Spinal cord (tissue), 10 donors: ENCODE results near the gene MAPKBP1. TPM values are rescaled to one million over a fixed set of nuclear protein-coding genes. Genes with fewer than 3 reads are reported as not detected.
A peak's percentile ranks its signal among the peaks of the same experiment; 100 is the strongest.

Experiments used
- DNase-seq, 6 donors: peaks; one replicate each; pipeline versions ENCODE4 v3.0.0 to v3.0.0-alpha.2; 2013 to 2015; ENCODE audit warnings: low spot score in 6 of 6, low read depth in 4 of 6
- H3K27ac ChIP-seq: one replicate; pipeline ENCODE4 v1.5.1; 2013; ENCODE audit warnings: low read depth, low read length, control low read depth
- H3K27me3 ChIP-seq: one replicate; pipeline ENCODE4 v1.6.1; 2013; ENCODE audit warnings: low read length; ENCODE audit not compliant: control insufficient read depth, insufficient read depth
- H3K36me3 ChIP-seq: one replicate; pipeline ENCODE4 v1.6.1; 2013; ENCODE audit warnings: low read length; ENCODE audit not compliant: control insufficient read depth, insufficient read depth
- H3K4me1 ChIP-seq: one replicate; pipeline ENCODE4 v1.6.1; 2013; ENCODE audit warnings: low read length; ENCODE audit not compliant: control insufficient read depth, insufficient read depth
- H3K4me3 ChIP-seq: one replicate; pipeline ENCODE4 v1.5.1; 2013; ENCODE audit warnings: low read depth, low read length, control low read depth
- H3K9me3 ChIP-seq: one replicate; pipeline ENCODE4 v1.6.1; 2013; ENCODE audit warnings: low read length; ENCODE audit not compliant: control insufficient read depth, insufficient read depth
- WGBS: methylation state at CpG from one replicate; pipeline ENCODE4 v1.1.5; 2013; ENCODE audit warnings: missing lambda C conversion rate; ENCODE audit not compliant: insufficient coverage; 5-methylcytosine and 5-hydroxymethylcytosine counted together
- polyA plus RNA-seq, 2 donors: library from polyadenylated mRNA; unstranded; fragments of 120-200 nt; gene quantifications; one replicate each; pipeline ENCODE4 v1.2.1, GENCODE V29; 2013; ENCODE audit not compliant: insufficient read length in 2 of 2
- total RNA-seq, 2 donors: library from RNA; depleted of rRNA in 1 of 2; stranded (reverse); fragments of 120-200 nt in 1 of 2; fragments of >200 nt in 1 of 2; gene quantifications; one replicate each; pipeline versions ENCODE4 v1.2.3 to v1.2.4, GENCODE V29; 2013 to 2014
- donor health status: healthy.

MAPKBP1 gene
- total and polyA plus RNA-seq, 4 donors, result 27.1 to 52.6 (median 31.8) TPM

DNA sequence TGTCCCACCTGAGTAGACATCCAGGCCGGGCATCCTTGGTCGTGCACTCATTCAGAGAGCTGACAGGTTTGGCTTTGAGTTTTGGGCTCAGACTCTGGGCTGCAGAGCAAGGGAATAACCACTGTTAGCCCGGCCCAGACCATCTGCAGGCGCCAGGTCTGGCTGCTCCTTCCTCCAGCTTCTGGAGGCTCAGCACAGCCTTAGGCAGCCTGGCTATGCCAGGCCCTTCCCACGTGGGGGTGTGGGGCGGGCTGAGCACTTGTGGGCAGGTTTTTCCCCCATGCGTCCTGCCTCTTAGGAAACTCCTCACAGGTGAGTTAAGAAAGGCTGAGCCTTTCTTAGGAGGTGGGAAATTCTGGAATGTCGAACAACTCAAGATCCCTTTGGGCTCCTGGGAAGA is 75.6 kb downstream of the MAPKBP1 start:
- no peak for DNase-seq
- peaks cover 36% of the 10 kb centered on the region for H3K4me1 ChIP-seq
- no peak overlapping the region for H3K27ac ChIP-seq
- 81% methylated on average over 6 of the region's 8 CpGs for WGBS
- no peaks in the 10 kb centered on the region for H3K9me3 ChIP-seq
- H3K4me3 ChIP-seq, result no peak overlapping the region
- H3K36me3 ChIP-seq, result peaks cover 60% of the 10 kb centered on the region
- no peaks in the 10 kb centered on the region for H3K27me3 ChIP-seq

DNA sequence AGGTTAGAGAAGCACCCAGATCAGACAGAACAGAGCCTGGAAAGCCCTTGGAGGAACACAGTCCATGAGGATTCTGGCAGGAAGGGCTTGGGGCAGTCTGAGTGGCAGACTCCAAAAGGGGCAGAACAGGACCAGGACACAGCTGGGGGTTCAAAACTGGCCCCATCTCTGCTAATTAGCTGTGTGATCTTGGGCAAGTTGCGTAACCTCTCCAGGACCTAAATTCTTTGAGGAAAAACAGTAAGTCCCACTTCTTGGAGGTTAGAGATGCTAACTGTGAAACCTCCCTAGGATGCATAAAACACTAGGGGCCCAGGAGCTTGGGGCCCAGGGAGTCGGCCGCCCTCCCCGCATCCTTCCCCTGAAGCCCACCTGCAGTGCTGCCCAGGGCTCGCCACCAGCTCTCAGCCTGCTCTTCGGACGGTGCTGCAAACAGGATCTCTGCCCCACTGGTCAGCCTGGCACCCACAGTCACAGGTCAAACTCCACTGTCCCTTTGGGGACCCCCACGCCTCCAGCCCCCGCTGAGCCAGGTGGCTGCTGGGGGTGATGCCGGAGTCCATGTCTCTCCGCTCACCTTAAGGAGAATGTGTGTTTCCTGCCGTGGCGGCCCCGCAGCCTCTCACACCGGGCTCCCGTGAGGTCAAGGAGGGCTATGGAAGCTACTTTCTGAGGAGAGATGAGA is 76.3 kb downstream of the MAPKBP1 start:
- peaks cover 52% of the 10 kb centered on the region for H3K36me3 ChIP-seq
- WGBS, result 80% methylated on average over 15 of the region's 16 CpGs
- H3K4me3 ChIP-seq, result no peak overlapping the region
- peaks cover 44% of the 10 kb centered on the region for H3K4me1 ChIP-seq
- H3K27me3 ChIP-seq, result no peaks in the 10 kb centered on the region
- no peaks in the 10 kb centered on the region for H3K9me3 ChIP-seq
- no peak for DNase-seq
- H3K27ac ChIP-seq, result no peak overlapping the region

- H3K4me1 ChIP-seq, result peaks cover 45% of the 10 kb centered on the region
- peaks cover 47% of the 10 kb centered on the region for H3K36me3 ChIP-seq
- WGBS, result 60% methylated on average over 11 of the region's 11 CpGs
- no peaks in the 10 kb centered on the region for H3K9me3 ChIP-seq
- no peak for DNase-seq
- H3K27me3 ChIP-seq, result no peaks in the 10 kb centered on the region
- no peak overlapping the region for H3K27ac ChIP-seq
- H3K4me3 ChIP-seq, result no peak overlapping the region
Measured at GRCh38 chr15:41851167-41851523, 76.9 kb downstream of the MAPKBP1 start.

DNA sequence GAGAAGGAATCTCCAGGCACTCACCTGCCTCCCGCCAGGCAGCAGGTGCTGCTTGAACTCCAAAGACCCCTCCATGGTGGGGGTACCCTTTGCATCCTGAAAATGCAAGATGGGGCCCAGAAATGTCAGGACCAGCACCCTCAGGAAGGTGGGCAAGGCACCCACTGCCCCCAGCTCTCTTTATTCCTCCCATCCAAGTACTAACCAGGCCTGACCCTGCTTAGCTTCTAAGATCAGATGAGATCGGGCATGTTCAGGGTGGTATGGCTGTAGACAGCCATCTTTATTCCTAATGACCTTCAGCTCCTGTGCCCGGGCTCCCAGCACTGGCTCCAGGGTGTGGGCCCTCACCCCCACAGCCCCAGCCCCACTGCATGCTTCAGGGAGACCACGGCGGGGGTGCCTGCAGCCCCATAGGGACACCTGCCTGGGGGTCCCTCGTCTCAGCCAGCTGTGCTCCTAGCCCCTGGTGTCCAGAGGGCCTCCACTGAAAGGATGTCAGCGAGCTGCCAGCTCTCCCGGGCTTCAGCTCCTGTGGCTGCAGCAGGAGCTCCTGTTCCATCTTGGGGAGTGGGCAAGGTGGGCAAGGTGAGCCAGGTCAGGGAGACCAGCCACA is 77.6 kb downstream of the MAPKBP1 start:
- 75% methylated on average over 8 of the region's 8 CpGs for WGBS
- H3K27me3 ChIP-seq, result no peaks in the 10 kb centered on the region
- peaks cover 45% of the 10 kb centered on the region for H3K4me1 ChIP-seq
- H3K27ac ChIP-seq, result no peak overlapping the region
- H3K9me3 ChIP-seq, result no peaks in the 10 kb centered on the region
- no peak for DNase-seq
- H3K4me3 ChIP-seq, result no peak overlapping the region
- H3K36me3 ChIP-seq, result peaks cover 39% of the 10 kb centered on the region

GRCh38 chr15:41852736-41853590 is 78.7 kb downstream of the MAPKBP1 start:
- Histone ChIP-seq H3K9me3 (no peaks in the 10 kb centered on the region), H3K4me3 (no peak overlapping the region), H3K36me3 (peaks cover 28% of the 10 kb centered on the region), H3K27me3 (no peaks in the 10 kb centered on the region), H3K27ac (no peak overlapping the region), H3K4me1 (peaks cover 45% of the 10 kb centered on the region)
- WGBS, result 62% methylated on average over 12 of the region's 17 CpGs
- DNase-seq, result no peak

DNA sequence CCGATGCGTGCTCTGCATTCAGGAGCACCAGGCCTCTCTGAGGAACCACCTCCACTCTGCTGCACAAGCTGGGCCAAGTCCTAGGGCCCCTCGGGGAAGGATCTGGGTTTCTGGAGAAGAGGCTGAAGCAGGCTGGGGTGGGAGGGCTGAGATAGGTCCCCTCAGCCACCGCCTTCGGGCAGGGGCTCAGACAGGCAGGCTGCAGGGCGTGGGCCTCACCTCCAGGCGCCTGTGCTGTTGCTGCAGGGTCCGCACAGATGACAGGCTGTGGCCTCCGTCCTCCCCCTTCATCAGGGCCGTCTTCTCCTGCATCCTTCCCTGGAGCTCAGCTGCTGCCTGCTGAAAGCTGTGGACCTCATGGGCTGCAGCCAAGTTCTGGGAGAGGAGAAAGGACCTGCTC is 79.5 kb downstream of the MAPKBP1 start:
- peak in 1 of 6 donors; percentile 29 for DNase-seq
- H3K9me3 ChIP-seq, result no peaks in the 10 kb centered on the region
- no peaks in the 10 kb centered on the region for H3K27me3 ChIP-seq
- H3K4me1 ChIP-seq, result peaks cover 43% of the 10 kb centered on the region
- H3K36me3 ChIP-seq, result peaks cover 20% of the 10 kb centered on the region
- no peak overlapping the region for H3K27ac ChIP-seq
- 63% methylated on average over 5 of the region's 10 CpGs for WGBS
- no peak overlapping the region for H3K4me3 ChIP-seq

- peaks cover 43% of the 10 kb centered on the region for H3K4me1 ChIP-seq
- H3K9me3 ChIP-seq, result no peaks in the 10 kb centered on the region
- H3K4me3 ChIP-seq, result no peak overlapping the region
- H3K27me3 ChIP-seq, result no peaks in the 10 kb centered on the region
- no peak for DNase-seq
- H3K27ac ChIP-seq, result no peak overlapping the region
- H3K36me3 ChIP-seq, result peaks cover 14% of the 10 kb centered on the region
- WGBS, result 95% methylated on average over 9 of the region's 9 CpGs
Measured at GRCh38 chr15:41854443-41854842, 80.2 kb downstream of the MAPKBP1 start.

- H3K4me1 ChIP-seq, result peaks cover 43% of the 10 kb centered on the region
- H3K27ac ChIP-seq, result no peak overlapping the region
- H3K36me3 ChIP-seq, result peaks cover 9% of the 10 kb centered on the region
- H3K4me3 ChIP-seq, result no peak overlapping the region
- peak in 1 of 6 donors; percentile 48 for DNase-seq
- 48% methylated on average over 27 of the region's 30 CpGs for WGBS
- no peaks in the 10 kb centered on the region for H3K27me3 ChIP-seq
- no peaks in the 10 kb centered on the region for H3K9me3 ChIP-seq
Measured at GRCh38 chr15:41855261-41855961, 81.1 kb downstream of the MAPKBP1 start.

- peaks cover 39% of the 10 kb centered on the region for H3K4me1 ChIP-seq
- H3K36me3 ChIP-seq, result peaks cover 4% of the 10 kb centered on the region
- H3K27ac ChIP-seq, result no peak overlapping the region
- 87% methylated on average over 17 of the region's 17 CpGs for WGBS
- no peak for DNase-seq
- H3K4me3 ChIP-seq, result no peak overlapping the region
- H3K9me3 ChIP-seq, result no peaks in the 10 kb centered on the region
- H3K27me3 ChIP-seq, result no peaks in the 10 kb centered on the region
Measured at GRCh38 chr15:41856262-41856661, 82.0 kb downstream of the MAPKBP1 start.
